ENCODE data around the gene TEX9. TPM values are rescaled to one million over a fixed set of nuclear protein-coding genes. Genes with fewer than 3 reads are reported as not detected.

The TEX9 gene
- polyA plus RNA-seq, 1 experiment: 2.0 TPM

DNA sequence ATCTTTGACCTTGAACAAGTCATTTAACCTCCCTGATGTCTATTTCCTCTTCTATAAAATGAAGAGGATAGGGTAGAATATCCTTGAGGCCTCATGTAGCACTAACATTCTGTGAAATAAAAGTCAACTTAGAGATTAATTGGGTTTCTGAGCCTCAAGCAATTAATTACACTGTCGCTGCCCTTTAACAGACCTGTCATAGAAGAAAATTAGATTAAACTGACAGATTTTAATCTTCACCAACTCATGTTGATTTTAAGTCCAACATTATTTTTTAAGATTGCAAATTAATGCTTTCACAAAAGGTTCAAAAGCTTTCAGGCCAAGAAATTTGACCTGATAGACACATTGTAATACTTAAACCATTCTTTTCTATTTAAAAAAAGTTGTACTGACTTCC, 107.8 kb downstream of the TEX9 start:
- TF ChIP-seq, protein P1, sequence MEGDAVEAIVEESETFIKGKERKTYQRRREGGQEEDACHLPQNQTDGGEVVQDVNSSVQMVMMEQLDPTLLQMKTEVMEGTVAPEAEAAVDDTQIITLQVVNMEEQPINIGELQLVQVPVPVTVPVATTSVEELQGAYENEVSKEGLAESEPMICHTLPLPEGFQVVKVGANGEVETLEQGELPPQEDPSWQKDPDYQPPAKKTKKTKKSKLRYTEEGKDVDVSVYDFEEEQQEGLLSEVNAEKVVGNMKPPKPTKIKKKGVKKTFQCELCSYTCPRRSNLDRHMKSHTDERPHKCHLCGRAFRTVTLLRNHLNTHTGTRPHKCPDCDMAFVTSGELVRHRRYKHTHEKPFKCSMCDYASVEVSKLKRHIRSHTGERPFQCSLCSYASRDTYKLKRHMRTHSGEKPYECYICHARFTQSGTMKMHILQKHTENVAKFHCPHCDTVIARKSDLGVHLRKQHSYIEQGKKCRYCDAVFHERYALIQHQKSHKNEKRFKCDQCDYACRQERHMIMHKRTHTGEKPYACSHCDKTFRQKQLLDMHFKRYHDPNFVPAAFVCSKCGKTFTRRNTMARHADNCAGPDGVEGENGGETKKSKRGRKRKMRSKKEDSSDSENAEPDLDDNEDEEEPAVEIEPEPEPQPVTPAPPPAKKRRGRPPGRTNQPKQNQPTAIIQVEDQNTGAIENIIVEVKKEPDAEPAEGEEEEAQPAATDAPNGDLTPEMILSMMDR (IDR thresholded peaks at IDR 0.05; ENCODE audit: low read depth, low read length): no peak
- no peak overlapping the region for H3K27ac ChIP-seq (ENCODE audit: low read depth, low read length)

DNA sequence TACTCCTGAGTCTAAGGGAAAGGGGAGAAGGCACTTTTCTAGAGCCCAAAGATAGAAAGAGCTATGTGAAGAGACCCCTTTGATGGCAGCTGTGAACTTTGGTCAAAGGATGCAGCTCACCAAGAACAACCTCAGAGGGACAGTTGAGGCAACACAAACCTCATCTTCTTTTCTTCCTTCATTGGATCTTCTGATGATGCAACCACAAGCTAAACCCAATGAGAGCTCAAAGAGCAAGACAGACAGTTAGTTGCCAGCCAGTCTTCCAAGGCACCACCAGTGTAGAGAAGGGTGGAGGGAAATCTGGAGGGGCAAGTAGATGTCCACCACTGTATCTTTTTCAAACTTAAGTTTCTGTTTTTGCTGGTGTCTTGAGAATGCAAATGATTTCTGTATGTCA, 110.1 kb downstream of the TEX9 start:
- H3K4me3 ChIP-seq (ENCODE audit: low read depth, low read length): no peak overlapping the region
- DNase-seq (ENCODE audit: low read depth, low spot score): no peak
- H3K27ac ChIP-seq (ENCODE audit: low read depth, low read length): no peak overlapping the region
- TF ChIP-seq, protein P1 (IDR thresholded peaks at IDR 0.05; ENCODE audit: low read depth, low read length): no peak
- H3K27me3 ChIP-seq (ENCODE audit: control insufficient read depth, insufficient read depth, low read length): peaks cover 4% of the 10 kb centered on the region
- POLR2A ChIA-PET: no interaction called here
- CTCF ChIA-PET: interaction anchor here (2.0 kb wide), 1 partner anchor 16 kb away, joined by 7 read pairs; no protein-coding TSS in a partner anchor
- no peaks in the 10 kb centered on the region; the same call in 1 of the 2 replicates for H3K9me3 ChIP-seq (ENCODE audit: control insufficient read depth, insufficient read depth, low read length)

More for the DNA sequence above, 107.8 kb downstream of the TEX9 start:
- POLR2A ChIA-PET: no interaction called here
- no peaks in the 10 kb centered on the region for H3K9me3 ChIP-seq (ENCODE audit: control insufficient read depth, insufficient read depth, low read length)
- H3K27me3 ChIP-seq (ENCODE audit: control insufficient read depth, insufficient read depth, low read length): peaks cover 2% of the 10 kb centered on the region
- H3K4me3 ChIP-seq (ENCODE audit: low read depth, low read length): no peak overlapping the region
- DNase-seq (ENCODE audit: low read depth, low spot score): no peak
- CTCF ChIA-PET: no interaction called here

Other genes starting within 250 kb of the TEX9 start
- 9.1 and 10.5 TPM in 2 replicates for gene RFX7, start 121.5 kb upstream of the TEX9 start, polyA plus RNA-seq (2011; rRNA removed)
- 1.3 and 1.9 TPM in 2 replicates for gene MNS1, start 99.7 kb downstream of the TEX9 start, polyA plus RNA-seq (2011; rRNA removed)